ENCODE results near the gene SPDYA.

The SPDYA gene

DNA sequence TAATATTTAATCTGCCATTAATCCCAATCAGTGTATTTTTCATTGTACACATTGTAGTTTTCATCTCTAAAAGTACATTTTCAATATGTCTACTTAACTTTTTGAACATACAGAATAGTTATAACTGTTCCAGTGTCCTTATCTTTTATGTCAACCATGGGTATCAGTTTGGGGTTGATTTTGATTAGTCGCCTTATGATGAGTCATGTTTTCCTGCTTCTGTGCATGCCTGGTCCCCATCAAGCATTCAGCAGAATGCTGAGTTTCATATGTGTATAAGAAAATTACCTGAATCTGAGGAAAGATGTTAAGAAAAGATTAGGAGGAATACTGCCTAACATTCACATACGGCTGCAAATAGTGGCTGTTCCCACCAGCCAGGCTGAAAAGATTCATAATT, 17.7 kb downstream of the SPDYA start:
- no peak for DNase-seq

GRCh38 chr2:28833740-28834470, 23.3 kb downstream of the SPDYA start:
- DNase-seq, result peak; percentile 56 to 60

DNA sequence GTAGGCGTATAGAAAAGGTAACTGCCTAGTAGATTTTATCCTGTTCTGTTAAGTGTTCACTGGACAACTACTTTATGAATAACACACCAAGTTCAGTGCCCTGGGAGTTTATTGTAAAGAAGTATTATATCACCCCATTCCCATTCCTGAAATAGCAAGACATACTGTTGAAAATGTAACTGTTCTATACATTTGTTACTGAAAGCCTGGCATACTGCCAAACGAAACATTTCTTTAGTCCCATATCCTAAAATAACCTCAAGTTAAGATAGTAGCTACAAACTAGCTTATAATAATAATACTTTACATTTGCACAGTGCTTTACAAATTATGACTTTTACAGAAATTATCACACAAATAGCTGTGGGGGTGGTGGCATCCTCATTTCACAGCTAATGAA, 25.1 kb downstream of the SPDYA start:
- no peak for DNase-seq

GRCh38 chr2:28838971-28839370, 28.3 kb downstream of the SPDYA start:
- DNase-seq, result no peak

DNA sequence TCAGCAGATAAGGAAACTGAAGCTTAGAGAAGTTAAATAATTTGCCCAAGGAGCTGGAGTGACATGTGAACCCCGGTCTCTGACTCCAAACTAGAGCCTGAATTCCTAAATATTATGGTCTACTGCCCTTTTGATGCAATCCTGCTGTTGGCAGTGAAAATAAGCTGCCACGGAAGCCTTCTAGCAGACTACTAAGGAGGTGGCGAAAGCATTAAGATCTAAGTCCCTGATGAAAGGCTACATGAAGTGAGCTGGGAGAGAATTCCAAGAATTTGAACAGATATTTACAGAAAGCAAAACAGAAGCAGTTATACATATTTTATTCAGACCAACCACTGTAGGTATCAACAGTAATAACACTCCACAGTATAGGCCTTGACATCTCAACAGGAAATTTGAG, 31.4 kb downstream of the SPDYA start:
- DNase-seq, result no peak

DNA sequence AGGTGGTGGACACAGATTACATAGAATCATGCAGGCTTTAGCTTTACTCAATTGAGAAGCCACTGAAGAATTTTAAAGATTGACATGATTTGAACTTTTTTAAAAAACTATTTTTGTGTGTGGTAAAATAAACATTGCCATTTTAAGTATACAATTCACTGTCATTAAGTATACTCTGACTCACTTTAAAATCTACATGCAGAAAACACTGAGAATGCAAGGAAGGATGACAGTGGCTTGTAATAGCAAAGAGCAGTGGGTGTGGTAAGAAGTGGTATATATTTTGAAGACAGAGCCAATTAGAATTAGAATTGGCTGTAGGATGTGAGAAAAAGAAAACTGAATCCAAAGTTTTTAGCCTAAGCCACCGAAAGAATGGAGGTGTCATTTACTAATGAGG, 44.6 kb downstream of the SPDYA start:
- no peak for DNase-seq

- no peak for DNase-seq
Measured at GRCh38 chr2:28855977-28856376, 45.3 kb downstream of the SPDYA start.

GRCh38 chr2:28868611-28869010, 58.0 kb downstream of the SPDYA start:
- DNase-seq, result no peak

DNA sequence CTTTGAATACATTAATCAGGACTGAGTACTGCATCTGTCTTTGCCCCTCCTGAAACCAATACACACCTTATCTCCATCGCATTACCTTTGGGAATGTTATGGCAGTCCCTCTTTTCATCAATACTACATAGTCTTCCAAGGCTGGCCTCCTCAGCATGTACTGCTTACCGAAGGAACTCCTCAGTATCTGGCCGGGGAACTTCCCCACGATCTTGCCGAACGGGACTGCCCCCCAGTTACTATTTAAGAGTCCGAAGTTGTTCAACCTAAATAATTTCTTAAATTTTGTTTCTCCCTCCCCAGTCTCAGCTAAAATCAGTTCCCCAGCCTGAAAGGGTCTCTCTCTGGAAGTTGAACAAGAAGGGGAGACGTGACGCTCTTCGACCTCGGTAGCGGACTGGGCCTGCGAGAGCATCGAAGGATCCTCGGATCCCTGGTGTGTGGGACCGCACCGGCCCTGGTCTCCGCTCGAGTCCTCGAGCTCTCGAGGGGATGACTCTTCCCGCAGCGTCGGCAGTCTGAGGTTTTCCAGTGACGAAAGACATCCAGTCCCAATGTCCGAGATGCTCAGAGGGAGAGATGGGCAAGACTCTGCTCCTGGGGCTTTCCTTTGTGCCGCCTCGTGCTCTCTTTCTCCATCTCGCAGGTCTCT, 59.0 kb downstream of the SPDYA start:
- peak; percentile 17 to 27 for DNase-seq

GRCh38 chr2:28870146-28870891, 59.7 kb downstream of the SPDYA start, which contains the start of gene TRMT61B:
Gene TRMT61B (minus strand): TSS chr2:28870309. CDS start chr2:28870277, 32 bp downstream.
- DNase-seq, result peak; percentile 98

DNA sequence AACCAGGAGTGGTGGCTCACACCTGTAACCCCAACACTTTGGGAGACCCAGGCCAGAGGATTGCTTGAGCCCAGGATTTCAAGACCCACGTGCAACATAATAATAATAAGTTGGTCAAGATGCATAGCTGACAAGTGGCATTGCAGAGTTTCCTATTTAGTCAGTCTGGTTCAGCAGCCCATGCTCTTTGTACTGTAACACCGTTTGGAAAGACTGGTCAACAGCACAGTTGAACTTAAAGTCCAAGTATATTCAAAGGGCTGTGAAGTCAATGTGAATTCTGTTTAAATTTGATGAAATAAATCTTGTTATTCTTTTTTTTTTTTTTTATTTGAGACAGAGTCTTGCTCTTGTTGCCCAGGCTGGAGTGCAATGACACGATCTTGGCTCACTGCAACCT, 61.0 kb downstream of the SPDYA start:
- no peak for DNase-seq

DNA sequence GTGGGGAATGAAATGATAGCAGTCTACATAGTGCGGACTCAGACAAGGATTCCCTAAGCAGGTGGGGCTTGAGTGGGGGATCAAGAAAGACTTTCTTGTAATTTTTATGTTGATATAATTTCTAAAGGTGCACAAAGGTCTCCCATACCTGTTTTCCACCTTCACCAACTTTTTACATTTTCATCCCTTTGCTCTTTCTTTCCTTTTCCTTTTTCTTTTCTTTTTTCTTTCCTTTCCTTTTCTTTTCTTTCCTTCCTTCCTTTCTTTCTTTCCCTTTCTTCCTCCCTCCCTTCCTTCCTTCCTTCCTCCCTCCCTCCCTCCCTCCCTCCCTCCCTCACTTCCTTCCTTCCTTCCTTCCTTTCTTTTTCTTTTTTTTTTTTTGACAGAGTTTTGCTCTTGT, 69.6 kb downstream of the SPDYA start:
- no peak for DNase-seq

- no peak for DNase-seq
Measured at GRCh38 chr2:28893488-28893887, 82.9 kb downstream of the SPDYA start.

GRCh38 chr2:28894470-28895188, 84.0 kb downstream of the SPDYA start, which contains the start of gene WDR43:
Gene WDR43 (plus strand): TSS chr2:28894667. CDS start chr2:28894699, 32 bp downstream.
- DNase-seq, result peak; percentile 99

GRCh38 chr2:28895189-28895893, 84.7 kb downstream of the SPDYA start:
- peak in 1 of 2 donors; percentile 24 for DNase-seq

- no peak for DNase-seq
Measured at GRCh38 chr2:28896906-28897305, 86.3 kb downstream of the SPDYA start.

- no peak for DNase-seq
Measured at GRCh38 chr2:28898048-28898447, 87.4 kb downstream of the SPDYA start.
